Renal pelvis (tissue), 12 donors: ENCODE results near the gene SURF1. TPM values are rescaled to one million over a fixed set of nuclear protein-coding genes. Genes with fewer than 3 reads are reported as not detected.
A peak's percentile ranks its signal among the peaks of the same experiment; 100 is the strongest.
"Not testable (repeated sequence)": the region's sequence is repeated elsewhere in the genome, so short reads cannot be mapped to it uniquely, and the experiment has no call there.

Experiments
- DNase-seq: peaks from one replicate; pipeline ENCODE4 v3.0.0-alpha.2; 2013
- long read RNA-seq, 16 experiments: transcript quantifications; one replicate each; lab custom pipeline, GENCODE V29; 2026
- polyA plus RNA-seq, 3 donors: library from polyadenylated mRNA; unstranded; fragments of 120-200 nt; gene quantifications; one replicate each; pipeline ENCODE4 v1.2.1, GENCODE V29; 2013; ENCODE audit not compliant: insufficient read length in 3 of 3

SURF1 gene, protein sequence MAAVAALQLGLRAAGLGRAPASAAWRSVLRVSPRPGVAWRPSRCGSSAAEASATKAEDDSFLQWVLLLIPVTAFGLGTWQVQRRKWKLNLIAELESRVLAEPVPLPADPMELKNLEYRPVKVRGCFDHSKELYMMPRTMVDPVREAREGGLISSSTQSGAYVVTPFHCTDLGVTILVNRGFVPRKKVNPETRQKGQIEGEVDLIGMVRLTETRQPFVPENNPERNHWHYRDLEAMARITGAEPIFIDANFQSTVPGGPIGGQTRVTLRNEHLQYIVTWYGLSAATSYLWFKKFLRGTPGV
- 10 to 100 TPM; 41.0 to 51.9 (median 44.9) TPM for polyA plus RNA-seq
- long read RNA-seq, donor 1, transcript SURF1-201 (9 exons, 1,093 nt), result major isoform, 23 of 26 reads
- long read RNA-seq, donor 1, partial matches to known transcripts, result 0 of 26 reads
- long read RNA-seq, donor 1, other reads (novel, unspliced or antisense), result 0 of 26 reads
- long read RNA-seq, donor 2, transcript SURF1-203 (2 exons, 493 nt), result minor isoform, 5 of 51 reads
- long read RNA-seq, donor 2, transcript SURF1-201 (9 exons, 1,093 nt), result major isoform, 41 of 51 reads
- long read RNA-seq, donor 2, partial matches to known transcripts, result 0 of 51 reads
- long read RNA-seq, donor 2, other reads (novel, unspliced or antisense), result 0 of 51 reads
- long read RNA-seq, donor 3, transcript SURF1-201 (9 exons, 1,093 nt), result major isoform, 13 of 78 reads
- long read RNA-seq, donor 3, partial matches to known transcripts, result 59 of 78 reads
- long read RNA-seq, donor 3, other reads (novel, unspliced or antisense), result 0 of 78 reads
- long read RNA-seq, donor 4, transcript SURF1-201 (9 exons, 1,093 nt), result major isoform, 30 of 99 reads
- long read RNA-seq, donor 4, partial matches to known transcripts, result 64 of 99 reads
- long read RNA-seq, donor 4, other reads (novel, unspliced or antisense), result 0 of 99 reads
- long read RNA-seq, donor 5, transcript SURF1-201 (9 exons, 1,093 nt), result major isoform, 10 of 10 reads
- long read RNA-seq, donor 5, partial matches to known transcripts, result 0 of 10 reads
- long read RNA-seq, donor 5, other reads (novel, unspliced or antisense), result 0 of 10 reads
- long read RNA-seq, donor 6, transcript SURF1-201 (9 exons, 1,093 nt), result major isoform, 24 of 27 reads
- long read RNA-seq, donor 6, partial matches to known transcripts, result 0 of 27 reads
- long read RNA-seq, donor 6, other reads (novel, unspliced or antisense), result 0 of 27 reads
- long read RNA-seq, donor 7, transcript SURF1-203 (2 exons, 493 nt), result minor isoform, 6 of 39 reads
- long read RNA-seq, donor 7, transcript SURF1-201 (9 exons, 1,093 nt), result major isoform, 28 of 39 reads
- long read RNA-seq, donor 7, partial matches to known transcripts, result 0 of 39 reads
- long read RNA-seq, donor 7, other reads (novel, unspliced or antisense), result 0 of 39 reads
- long read RNA-seq, donor 8, transcript SURF1-201 (9 exons, 1,093 nt), result major isoform, 5 of 7 reads
- long read RNA-seq, donor 8, partial matches to known transcripts, result 0 of 7 reads
- long read RNA-seq, donor 8, other reads (novel, unspliced or antisense), result 0 of 7 reads
- long read RNA-seq, donor 9, transcript SURF1-201 (9 exons, 1,093 nt), result major isoform, 30 of 37 reads
- long read RNA-seq, donor 9, partial matches to known transcripts, result 0 of 37 reads
- long read RNA-seq, donor 9, other reads (novel, unspliced or antisense), result 0 of 37 reads
- long read RNA-seq, donor 10, transcript SURF1-201 (9 exons, 1,093 nt), result major isoform, 16 of 24 reads
- long read RNA-seq, donor 10, partial matches to known transcripts, result 0 of 24 reads
- long read RNA-seq, donor 10, other reads (novel, unspliced or antisense), result 0 of 24 reads
- long read RNA-seq, donor 11, transcript SURF1-201 (9 exons, 1,093 nt), result major isoform, 13 of 62 reads
- long read RNA-seq, donor 11, partial matches to known transcripts, result 46 of 62 reads
- long read RNA-seq, donor 11, other reads (novel, unspliced or antisense), result 0 of 62 reads
- long read RNA-seq, donor 12, transcript SURF1-201 (9 exons, 1,093 nt), result major isoform, 22 of 23 reads
- long read RNA-seq, donor 12, partial matches to known transcripts, result 0 of 23 reads
- long read RNA-seq, donor 12, other reads (novel, unspliced or antisense), result 0 of 23 reads
- long read RNA-seq, donor 13, transcript SURF1-201 (9 exons, 1,093 nt), result major isoform, 10 of 12 reads
- long read RNA-seq, donor 13, partial matches to known transcripts, result 0 of 12 reads
- long read RNA-seq, donor 13, other reads (novel, unspliced or antisense), result 0 of 12 reads
- long read RNA-seq, donor 14, result 0 reads
- long read RNA-seq, donor 15, transcript SURF1-201 (9 exons, 1,093 nt), result major isoform, 37 of 40 reads
- long read RNA-seq, donor 15, partial matches to known transcripts, result 0 of 40 reads
- long read RNA-seq, donor 15, other reads (novel, unspliced or antisense), result 0 of 40 reads
- long read RNA-seq, donor 16, transcript SURF1-201 (9 exons, 1,093 nt), result major isoform, 24 of 32 reads
- long read RNA-seq, donor 16, partial matches to known transcripts, result 0 of 32 reads
- long read RNA-seq, donor 16, other reads (novel, unspliced or antisense), result 0 of 32 reads

DNA sequence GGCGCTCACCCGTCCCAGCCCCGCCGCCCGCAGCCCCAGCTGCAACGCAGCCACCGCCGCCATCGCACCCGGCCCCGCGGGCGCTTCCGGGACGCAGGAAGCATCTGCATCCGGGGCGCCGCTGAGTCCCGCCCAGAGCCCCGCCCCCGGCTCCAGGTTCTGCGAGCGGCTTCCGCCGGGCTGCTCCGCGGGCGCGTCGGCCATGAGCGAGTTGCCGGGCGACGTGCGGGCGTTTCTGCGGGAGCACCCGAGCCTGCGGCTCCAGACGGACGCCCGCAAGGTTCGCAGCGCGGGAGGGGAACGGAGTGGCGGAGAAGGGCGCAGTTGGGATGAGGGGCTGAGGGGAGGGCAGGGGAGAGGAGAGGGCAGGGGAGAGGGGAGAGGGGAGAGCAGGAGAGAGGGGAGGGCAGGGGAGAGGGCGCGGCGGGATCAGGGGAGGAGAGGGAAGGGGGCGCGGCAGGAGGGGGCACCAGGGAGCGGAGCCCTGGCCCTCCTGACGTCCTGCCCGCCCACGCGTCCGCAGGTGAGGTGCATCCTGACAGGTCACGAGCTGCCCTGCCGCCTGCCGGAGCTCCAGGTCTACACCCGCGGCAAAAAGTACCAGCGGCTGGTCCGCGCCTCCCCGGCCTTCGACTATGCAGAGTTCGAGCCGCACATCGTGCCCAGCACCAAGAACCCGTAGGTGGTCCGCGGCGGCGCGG is at the start of gene SURF1, which contains the start of gene SURF2:
Gene SURF1 (minus strand): TSS at position 97 of the 701 bp plus-strand sequence. CDS start 34 bp downstream, at position 63.
Gene SURF2 (plus strand): TSS at position 160 of the 701 bp plus-strand sequence. CDS start 43 bp downstream, at position 203.
- peak; percentile 82 for DNase-seq

DNA sequence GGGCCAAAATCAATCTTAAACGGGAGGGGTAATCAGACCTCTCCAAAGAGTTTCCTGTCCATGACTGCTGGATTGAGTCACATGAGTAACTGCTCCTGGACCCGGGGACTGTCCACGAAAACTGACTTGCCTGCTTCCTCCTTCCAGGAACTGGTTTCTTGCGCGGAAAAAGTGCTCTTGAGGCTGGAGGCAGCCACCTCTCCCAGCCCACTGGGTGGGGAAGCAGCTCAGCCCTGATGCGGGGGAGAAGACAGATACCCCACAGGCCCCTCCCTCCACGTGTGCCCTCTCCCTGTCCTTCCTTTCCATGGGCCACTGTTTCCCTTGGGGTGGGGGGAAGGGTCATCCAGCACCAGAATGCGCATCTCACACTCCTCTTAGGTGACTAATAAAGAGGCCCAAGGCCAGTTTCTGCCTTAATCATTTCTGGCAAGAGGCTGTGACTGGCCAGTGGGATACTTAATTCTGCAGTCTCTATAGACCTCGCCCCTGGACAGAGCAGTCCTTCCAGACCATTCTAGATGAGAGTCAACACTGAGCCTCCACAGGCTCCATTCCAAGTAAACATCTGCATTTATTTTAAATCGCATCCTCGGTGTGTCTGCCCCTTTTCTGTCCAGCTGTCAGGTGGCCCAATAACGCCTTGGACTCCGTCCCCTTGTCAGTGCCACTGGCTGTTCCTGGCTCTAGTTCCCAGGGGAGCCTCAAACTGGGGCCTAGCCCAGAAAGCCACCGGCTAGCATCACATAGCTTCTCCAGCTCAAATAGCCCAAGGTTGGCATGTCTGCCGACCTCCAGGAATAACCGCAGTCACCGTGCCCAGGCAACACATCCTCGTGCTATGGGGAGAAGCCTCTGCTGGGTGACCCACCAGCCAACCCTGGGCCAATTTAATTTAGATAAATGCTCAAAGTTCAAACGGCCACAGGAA is 49.5 kb upstream of the SURF1 start:
- no peak for DNase-seq

- DNase-seq, result no peak
Observed at GRCh38 chr9:133404454-133405002, 48.2 kb upstream of the SURF1 start.

DNA sequence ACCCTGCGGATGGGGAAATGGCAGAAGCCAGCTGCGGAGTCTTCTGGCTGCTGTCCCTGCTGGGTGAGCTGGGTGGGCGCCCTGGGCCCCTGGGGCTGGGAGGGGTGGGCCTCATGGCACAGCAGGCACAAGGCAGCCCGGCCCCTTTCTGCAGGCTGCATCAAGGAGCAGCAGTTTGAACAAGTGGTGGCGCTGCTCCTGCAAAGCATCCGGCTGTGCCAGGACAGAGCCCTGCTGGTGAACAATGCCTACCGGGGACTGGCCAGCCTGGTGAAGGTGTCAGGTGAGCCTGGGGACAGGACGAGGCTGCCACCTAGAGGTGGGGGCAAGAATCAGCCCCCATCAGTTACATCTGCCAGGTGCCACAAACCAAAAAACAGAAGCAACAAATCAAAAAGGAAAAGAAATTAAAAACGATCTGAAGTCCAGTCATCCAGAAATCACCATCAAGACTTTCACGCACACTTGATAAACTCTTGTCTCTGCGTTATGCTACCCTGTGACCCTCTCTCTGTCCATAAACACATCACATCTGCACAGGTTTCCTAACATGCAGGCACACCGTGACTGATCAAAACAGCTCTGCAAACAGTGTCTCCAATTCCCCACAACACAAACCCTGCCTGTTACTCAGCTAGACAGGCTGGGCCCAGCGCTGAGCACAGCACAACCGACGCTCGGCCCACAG is 47.6 kb upstream of the SURF1 start:
- DNase-seq, result no peak

DNA sequence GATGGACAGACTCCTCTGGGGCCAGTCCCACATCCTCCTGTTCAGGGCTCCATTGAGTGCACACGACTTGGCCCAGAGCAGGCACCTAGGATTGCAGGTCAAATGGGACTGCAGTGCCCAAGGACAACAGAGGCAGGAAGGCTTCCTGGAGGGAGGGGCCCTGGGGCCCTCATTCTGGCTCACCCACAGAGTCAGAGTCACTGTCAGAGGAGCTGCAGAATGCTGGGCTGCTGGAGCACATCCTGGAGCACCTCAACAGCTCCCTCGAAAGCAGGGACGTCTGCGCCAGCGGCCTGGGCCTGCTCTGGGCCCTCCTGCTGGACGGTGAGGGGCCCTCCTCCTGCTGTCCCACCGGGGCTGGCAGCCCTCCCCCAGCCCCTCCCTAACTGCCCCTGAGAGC is 46.4 kb upstream of the SURF1 start:
- DNase-seq, result no peak

DNA sequence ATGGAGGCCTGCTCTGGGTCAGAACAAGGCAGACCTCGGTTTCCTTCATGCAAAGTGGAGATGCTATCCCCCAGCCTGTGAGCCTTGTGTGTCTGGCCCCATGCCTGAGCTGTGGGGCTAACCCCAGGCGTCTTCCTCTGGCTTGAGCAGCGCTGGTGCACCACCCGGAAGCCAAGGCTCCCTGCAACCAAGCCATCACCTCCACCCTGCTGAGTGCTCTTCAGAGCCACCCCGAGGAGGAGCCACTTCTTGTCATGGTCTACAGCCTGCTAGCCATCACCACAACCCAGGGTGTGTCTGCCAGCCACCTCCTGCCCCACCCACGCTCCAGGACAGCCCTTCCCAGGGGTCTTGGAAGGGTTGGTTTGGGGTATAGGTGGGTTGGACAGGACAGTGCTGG is 45.3 kb upstream of the SURF1 start:
- no peak for DNase-seq

DNA sequence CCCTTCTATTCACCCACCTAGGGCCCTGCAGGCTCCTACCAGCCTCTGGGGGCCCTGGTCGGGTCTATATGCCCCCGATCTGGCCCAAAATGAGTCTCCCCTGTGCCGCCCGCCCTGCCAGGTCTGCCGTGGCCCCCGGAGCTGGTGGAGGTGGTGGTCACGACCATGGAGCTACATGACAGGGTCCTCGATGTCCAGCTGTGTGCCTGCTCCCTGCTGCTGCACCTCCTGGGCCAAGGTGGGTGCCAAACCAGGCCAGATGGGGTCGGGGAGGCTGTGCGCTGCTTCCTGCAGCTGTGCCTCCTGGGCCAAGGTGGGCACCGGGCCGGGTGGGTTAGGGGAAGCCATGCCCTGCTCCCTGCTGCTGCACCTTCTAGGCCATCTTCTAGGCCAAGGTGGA is 44.0 kb upstream of the SURF1 start:
- DNase-seq, result no peak

DNA sequence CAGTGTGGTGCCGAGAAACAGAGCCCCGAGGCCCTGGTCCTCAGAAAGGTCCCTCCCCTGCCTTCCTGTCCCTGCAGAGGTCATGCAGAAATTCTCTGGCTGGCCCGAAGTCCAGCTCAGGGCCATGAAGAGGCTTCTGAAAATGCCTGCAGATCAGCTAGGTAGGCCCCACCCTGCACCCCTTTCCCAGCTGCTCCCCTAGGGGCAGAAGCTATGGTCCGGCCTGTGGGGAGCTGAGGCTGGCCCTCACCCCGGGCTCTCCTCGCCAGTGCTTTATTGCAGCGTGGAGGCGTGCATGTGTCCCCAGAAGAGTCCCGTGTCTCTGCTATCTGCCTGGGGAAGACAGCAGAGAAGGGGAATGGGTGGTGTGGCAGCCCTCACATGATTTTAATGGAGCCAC is 41.6 kb upstream of the SURF1 start:
- no peak for DNase-seq

GRCh38 chr9:133397370-133397769 is 41.1 kb upstream of the SURF1 start:
- DNase-seq, result no peak

DNA sequence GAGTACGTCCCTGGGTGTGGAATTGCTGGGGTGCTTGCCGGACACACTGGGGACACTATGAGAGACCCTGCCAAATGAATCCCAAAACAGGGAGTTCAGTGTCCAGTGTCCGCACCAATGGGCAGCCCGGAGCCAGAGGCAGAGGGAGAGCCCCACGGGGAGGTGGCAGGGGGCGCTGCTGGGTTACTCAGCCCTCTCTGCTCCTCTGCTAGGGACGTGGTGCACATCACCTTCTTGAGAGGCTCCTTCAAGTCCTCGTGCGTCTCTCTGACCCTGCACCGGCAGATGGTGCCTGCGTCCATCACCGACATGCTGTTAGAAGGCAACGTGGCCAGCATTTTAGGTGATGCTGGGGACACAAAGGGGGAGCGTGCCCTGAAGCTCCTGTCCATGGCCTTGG is 40.7 kb upstream of the SURF1 start:
- DNase-seq, result no peak

DNA sequence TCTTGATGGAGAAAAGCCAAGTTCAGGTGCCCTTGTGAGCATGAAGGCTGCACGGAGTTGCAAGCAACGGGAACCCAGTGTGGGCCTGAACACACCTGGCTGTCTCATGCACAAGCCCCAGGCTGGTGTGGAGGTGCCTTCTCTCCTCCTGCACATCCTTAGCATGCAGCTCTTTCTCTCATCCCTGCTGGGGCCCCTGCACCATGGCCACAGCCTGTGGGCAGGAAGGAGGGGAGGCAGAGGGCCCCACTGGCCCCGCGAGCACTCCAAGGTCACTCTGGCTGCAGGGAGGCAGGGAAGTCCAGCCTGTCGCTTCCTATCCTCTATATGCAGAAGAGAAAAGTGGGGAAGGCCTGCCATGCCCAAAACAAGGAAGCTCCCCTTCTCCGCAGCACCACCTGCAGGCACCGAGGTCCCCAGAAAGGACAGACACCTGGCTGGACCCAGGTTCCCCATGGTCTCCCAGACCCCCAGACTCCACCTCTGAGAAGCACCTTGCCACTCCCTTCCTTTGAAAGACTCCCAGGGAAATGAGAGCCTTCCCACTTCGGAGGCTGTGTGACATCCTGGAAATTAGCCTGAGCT is 38.5 kb upstream of the SURF1 start:
- DNase-seq, result no peak

DNA sequence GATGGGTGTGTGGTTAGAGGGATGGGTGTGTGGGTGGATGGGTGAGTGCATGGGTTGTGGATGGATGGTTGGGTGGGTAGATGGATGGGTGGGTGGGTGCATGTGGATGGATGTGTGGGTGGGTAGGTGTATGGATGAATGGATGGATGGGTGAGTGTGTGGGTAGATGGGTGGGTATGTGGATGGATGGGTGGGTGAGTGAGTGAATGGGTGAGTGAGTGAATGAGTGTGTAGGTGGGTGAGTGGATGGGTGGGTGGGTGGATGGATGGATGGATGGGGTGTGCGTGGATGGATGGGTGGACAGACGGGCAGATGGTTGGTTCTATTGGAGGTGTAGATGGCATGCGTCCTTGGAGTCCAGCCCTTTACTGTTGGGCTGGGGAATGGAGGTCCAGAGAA is 37.1 kb upstream of the SURF1 start:
- no peak for DNase-seq

GRCh38 chr9:133392308-133392707 is 36.0 kb upstream of the SURF1 start:
- DNase-seq, result not testable (repeated sequence)

GRCh38 chr9:133391449-133391848 is 35.2 kb upstream of the SURF1 start:
- not testable (repeated sequence) for DNase-seq

DNA sequence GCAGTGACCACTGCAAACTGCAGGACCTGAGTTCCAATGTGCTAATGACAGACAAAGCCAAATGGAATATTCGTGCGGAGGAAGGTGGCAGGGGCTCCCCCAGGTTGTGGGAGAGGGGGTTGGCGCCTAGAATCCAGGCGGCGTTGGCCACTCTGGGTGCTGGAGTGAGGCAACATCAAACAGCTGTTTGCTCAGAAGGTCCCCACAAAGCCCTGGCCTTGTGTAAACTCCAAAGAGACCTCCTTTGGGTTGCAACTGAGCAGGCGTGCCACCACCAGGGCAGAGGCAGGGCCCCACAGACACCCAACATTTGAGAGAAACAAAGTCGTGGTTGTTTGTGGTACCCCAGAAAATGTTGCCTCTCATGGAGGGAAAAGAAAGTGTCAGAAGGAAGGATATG is 34.4 kb upstream of the SURF1 start:
- no peak for DNase-seq

- no peak for DNase-seq
Observed at GRCh38 chr9:133389562-133389961, 33.3 kb upstream of the SURF1 start.
